Stimulated activated CD8-positive, alpha-beta memory T cell treated with anti-CD3 and anti-CD28 coated beads, Interleukin-7, amount 100 ng/mL, for 1 hour (primary cell): ENCODE measurements around the gene TP53I3.
"Not testable (repeated sequence)": the region's sequence is repeated elsewhere in the genome, so short reads cannot be mapped to it uniquely, and the experiment has no call there.

Source experiments
- DNase-seq, 2 donors: peaks; one replicate each; pipeline ENCODE4 v3.0.0-alpha.2; 2020; ENCODE audit warnings: low read depth in 2 of 2

The TP53I3 gene

GRCh38 chr2:24054366-24055010 is 30.1 kb downstream of the TP53I3 start:
- DNase-seq: no peak

- no peak for DNase-seq
These were observed 31.7 kb downstream of the TP53I3 start for GRCh38 chr2:24052951-24053350.

GRCh38 chr2:24051833-24052232 is 32.8 kb downstream of the TP53I3 start:
- no peak for DNase-seq

- DNase-seq: no peak
These were observed 34.3 kb downstream of the TP53I3 start for GRCh38 chr2:24050041-24050979.

DNA sequence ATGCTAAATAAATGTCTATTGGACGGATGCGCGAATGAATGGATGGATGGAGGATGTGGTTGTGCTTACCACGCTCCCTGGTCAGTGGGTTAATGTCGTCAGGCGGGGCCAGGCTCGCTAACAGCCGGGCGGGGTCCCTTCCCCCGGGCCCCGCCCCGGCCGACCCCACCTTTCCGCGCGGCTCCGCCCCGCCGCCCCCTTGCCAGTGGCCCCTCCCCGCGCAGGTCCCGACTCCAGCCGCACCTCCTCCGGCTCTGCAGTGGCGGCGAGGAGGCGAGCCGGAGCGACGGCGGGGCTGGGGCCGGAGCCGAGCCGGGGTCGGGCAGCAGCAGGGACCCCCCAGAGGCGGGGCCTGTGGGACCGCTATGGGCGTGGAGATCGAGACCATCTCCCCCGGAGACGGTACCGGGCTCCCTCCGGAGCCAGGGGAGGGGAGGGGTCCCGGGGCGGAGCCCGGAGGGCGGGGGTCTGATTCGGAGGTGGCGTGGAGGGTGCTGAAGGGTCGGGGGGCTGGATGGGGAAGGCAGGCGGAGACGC is 35.1 kb downstream of the TP53I3 start, which contains the start of gene FKBP1B:
Gene FKBP1B, plus strand, starts transcription at position 257 of the 537 bp plus-strand sequence. Its CDS starts 109 bp downstream, at position 366.
- peak in 1 of 2 donors; percentile 25 for DNase-seq

- no peak for DNase-seq
These were observed 35.7 kb downstream of the TP53I3 start for GRCh38 chr2:24048769-24049484.

DNA sequence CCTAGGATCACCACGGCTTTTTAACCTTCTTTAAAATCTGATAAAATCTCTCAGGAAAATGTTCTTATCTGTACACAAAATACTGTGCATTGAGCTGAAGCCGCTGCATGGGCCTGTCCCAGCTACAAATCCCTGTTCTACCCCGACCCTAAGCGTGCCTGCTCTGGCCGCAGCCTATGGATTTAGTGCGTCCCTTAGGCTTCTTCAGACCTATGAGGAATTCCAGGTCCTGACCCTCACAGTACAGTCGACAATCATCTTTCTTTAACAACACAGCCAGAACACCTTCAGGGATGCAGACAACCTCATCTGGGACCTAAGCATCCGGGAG is 37.0 kb downstream of the TP53I3 start:
- DNase-seq: no peak

DNA sequence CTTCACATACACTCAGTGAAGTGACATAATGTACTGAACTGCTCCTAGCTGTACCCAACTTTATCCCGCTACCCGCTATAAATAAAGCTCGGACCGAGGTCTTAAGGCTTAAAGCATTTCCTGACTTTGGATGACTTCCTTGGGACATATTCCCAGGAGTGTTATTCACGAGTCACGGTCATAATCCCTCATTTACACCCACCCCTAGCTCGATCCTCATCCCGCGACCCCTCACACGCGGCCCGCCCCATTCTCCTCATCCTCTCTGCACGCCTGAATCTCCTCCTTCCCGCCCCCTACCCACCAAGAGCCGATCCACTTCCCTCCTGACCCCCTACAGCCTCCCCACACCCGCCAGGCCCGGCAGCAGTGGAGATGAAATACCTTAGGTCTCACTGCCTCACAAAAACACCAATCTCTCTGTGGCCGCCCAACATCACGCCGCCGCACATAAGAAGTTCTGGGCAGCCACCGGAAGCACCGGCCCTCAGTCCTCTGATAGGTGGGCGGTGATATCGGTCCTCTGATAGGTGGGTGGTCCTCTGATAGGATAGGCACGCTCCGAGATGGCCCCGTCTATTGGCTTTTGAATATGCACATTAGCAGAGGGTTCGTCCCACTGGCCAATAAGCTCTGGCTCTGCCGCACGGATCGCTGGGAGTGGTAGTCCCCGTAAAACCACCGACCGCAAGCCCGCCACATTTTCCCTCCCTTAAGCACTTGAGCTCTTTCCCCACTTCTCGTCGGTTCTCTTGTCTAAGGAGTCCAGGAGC is 37.5 kb downstream of the TP53I3 start, which contains the start of gene WDCP:
Gene WDCP, minus strand, starts transcription at position 462 of the 773 bp plus-strand sequence. CDS start 7,897 bp downstream, outside the sequence.
- DNase-seq: peak; percentile 86

DNA sequence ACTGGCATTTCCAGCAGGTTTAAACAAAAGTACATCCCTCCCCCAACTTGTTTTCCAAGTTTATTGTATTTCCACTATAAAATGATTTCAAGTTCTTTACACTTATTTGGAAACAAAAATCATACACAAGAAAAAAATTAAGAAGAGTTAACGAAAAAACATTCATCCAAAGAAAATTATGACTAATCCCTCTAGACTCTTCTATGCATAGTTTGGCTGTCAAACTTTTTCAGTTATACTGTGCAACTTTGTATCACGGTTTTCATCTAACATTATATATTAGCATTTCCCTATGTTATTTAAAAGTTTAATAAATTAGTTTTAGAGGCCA is 38.1 kb downstream of the TP53I3 start:
- no peak for DNase-seq

GRCh38 chr2:24045511-24046508 is 38.8 kb downstream of the TP53I3 start:
- no peak for DNase-seq

DNA sequence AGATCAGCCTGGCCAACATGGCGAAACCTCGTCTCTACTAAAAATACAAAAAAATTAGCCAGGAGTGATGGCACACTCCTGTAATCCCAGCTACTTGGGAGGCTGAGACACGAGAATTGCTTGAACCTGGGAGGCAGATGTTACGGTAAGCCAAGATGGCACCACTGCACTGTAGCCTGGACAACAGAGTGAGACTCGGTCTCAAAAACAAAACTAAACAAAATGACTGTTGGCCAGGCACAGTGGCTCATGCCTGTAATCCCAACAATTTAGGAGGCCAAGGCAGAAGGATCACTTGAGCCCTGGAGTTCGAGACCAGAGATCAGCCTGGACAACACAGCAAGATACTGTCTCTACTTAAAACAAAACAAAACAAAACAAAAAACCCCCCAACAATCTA is 41.5 kb downstream of the TP53I3 start:
- not testable (repeated sequence) for DNase-seq

GRCh38 chr2:24040511-24040910 is 44.1 kb downstream of the TP53I3 start:
- DNase-seq: no peak

GRCh38 chr2:24038786-24039499 is 45.7 kb downstream of the TP53I3 start:
- DNase-seq: no peak
